Measurements from ENCODE around the gene STXBP6.

Gene STXBP6

DNA sequence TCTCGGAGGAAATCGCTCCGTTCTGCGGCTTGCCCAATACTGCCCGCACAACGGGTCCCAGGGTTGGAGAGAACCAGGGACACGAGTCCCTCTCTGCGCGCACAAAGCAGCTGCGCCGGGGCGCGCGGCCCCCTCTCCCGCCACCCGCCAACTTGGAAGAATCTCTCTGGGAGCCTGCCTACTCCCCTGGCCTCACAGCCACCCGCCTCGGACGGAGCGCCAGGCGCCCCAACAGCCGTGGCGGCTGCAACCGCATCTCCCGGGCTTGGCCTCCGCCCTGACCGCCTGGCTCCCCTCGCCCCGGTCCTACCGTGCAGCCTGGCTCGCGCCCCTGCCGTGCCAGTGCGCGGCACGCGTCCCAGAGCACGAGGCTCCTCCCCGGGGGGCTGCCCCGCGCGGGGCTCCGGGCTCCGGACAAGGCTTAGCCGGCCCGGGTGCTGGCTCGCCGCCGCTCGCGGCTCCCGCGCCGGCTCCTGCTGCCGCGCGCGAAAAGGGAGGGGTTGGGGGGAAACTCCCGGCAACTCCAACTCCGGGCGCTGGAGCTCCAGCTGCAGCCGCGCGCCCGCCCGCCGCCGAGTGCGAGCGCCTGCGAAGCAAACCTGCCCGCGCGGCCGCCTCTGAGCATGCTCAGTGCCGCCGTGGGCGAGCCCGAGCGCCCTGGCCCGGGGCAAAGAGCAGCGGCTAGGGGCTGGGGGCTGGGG is at the start of gene STXBP6:
Gene STXBP6 (minus strand): TSS at position 580 of the 701 bp plus-strand sequence. CDS start 75,329 bp downstream, outside the sequence.
- DNase-seq, result peak in 1 of 2 experiments; percentile 45

DNA sequence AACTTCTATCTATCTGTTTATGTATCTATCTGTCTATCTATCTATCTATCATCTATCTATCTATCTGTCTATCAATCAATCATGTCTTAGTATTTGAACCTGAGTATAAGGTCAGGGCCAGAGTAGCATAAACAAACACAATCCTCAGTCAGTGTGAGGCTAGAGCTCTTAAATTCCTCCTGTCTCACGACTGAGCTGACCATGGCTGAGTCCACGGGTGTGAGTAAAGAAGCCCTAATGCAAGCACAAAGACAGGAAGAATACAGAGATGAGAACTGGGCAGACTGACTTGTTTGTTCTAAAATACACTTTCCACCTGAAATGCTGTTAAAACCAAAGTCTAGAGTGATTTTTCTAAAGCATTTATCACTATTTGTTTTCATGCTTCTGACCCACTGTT is 47.2 kb upstream of the STXBP6 start:
- no peak for DNase-seq

DNA sequence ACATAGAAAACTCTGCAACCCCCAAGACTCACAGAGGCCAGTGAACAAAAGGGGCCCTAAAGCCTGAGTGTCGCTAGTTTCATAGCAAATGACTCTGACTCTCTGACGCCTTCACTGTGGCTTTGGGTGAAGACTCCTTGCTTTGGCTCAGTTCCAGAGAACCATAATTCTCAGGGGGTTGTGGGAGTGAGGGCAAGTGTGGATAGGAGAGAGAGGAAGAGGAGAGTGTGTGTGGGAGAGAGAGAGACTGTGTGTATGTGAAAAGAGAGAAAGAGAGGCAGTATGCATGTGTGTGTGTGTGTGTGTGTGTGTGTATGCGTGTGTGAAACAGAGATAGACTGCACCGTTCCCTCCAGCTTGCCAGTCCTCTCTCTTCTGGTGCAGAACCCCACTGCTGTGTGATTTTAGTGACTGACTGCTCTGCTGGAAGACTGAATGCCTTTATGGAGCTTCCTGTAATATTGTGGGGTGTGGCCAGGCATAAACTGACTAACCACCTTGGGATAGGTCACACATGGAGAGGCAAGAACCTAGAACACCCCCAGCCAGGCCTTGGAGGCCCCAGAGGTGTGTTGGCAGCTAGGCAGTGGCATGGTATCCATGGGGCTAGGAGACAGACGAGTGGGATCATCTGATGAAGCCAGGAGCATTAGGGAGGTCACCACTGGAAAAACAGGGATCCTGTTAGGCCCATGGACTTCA is 45.9 kb upstream of the STXBP6 start:
- no peak for DNase-seq

DNA sequence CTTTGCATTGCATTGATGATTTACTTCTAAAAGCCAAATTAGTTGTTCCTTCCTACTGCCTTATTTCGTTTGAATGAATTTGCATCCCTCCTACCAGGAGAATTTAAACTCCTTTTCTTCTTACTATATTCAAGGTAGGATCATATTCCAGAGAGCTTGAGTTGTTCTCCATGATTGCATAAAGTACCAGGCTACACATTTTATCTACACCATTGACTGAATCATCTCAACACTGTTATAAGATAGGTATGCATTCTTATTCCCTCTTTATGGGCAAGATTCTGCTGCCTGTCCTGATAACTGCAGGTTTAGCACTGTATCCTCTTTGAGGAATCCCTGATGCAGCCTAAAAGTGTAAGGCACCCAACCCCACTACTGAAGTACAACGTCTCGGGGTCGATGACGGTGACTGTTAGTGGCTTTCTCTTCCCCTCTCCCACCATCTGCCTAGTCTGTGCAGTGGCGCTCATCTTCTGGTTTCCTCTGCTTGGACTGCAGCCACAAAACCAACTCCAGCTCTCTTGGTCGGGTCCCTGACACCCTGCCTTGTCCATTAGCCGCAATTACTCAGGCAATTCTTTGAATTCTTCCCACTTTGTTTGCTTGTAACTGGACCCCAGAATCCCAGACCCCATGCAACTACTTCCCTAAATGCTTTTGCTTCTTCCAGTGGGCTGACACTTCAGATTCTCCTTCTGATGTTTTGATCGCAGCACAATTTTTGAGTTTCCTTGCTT is 44.4 kb upstream of the STXBP6 start:
- DNase-seq, result no peak

DNA sequence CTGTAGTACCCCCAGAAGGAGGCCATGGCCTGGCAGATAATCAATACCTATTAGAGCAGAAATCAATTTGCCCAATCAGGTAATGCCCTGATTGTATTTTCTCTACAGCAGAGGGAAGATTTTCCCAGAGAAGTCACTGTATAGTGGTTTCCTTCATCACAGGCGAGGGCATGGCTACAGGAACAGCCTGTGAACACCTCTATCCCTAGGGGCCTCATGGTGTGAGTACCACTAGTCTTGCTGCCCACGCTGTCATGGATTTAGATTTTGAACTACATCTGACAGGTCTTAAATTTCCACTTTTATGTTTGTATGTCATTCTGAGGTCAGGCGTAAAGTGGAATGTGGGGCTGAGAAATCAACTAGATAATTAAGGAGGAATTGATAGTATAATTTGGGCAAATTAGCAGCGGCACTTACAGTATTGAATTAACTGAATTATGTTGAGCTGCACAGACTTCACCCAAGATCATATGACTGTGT is 42.4 kb upstream of the STXBP6 start:
- no peak for DNase-seq

DNA sequence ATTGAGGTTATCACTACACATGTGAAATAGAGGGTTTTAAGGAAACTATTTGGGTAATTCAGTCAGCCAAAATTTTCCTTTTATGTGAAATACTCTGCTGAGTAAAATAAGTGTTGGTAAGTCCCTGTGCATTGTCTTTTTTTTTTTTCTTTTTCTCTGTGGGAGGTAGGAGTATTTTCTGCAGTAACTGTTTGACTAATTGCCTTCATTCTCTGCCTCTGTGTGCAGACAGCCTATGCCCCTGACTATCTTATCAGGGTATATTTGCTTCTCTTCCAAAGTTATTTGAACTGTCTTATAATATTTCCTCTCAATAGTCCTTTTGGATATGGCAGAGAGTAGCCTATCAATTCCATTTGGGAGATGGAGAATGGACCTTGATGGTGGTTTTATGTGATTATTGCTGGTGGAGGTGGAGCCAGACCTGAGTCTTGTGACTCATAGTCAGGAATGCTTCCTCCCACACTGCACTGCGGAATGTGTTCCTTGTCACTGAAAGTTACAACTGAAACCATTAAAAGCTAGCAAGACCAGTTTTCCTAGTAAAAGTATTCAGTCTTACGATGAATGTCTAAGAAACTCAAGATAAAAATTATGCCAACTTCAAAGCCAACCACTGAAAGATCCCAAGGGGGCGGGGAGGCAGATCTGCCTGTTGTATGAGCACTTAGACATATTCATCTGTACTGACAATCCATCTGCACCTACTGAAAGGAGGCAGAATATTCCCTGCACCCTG is 40.9 kb upstream of the STXBP6 start:
- DNase-seq, result no peak

DNA sequence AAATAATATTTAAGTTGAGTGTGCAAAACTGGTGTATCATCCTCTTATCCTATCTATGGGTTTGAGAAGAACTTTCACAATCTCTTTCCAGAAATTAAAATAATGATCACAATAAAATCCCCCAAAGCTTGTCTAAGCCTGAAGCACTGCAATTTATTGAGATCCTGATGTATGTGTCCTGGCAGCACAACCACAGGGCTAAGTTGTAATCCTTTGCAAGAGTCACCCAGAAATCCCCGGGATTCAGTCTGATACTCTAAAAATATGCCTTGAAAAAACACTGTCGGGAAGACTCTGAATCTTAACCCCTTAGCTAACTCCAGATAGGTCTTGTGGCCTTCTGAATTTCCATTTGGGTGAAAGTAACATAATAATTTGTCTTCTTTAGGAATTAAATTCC is 40.3 kb upstream of the STXBP6 start:
- no peak for DNase-seq

DNA sequence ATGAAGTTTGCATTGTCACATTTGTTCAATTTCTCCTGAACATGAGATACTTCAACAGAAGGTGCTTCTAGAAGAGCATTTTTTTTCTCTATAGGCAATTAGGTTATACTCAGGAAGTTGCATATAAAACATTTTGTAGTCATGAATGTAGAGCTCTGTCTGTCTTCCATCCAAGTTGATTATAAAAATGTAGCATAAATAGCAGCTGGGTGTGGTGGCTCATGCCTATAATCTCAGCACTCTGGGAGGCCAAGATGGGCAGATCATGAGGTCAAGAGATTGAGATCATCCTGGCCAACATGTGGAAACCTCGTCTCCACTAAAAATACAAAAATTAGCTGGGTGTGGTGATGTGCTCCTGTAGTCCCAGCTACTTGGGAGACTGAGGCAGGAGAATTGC is 39.5 kb upstream of the STXBP6 start:
- no peak for DNase-seq

DNA sequence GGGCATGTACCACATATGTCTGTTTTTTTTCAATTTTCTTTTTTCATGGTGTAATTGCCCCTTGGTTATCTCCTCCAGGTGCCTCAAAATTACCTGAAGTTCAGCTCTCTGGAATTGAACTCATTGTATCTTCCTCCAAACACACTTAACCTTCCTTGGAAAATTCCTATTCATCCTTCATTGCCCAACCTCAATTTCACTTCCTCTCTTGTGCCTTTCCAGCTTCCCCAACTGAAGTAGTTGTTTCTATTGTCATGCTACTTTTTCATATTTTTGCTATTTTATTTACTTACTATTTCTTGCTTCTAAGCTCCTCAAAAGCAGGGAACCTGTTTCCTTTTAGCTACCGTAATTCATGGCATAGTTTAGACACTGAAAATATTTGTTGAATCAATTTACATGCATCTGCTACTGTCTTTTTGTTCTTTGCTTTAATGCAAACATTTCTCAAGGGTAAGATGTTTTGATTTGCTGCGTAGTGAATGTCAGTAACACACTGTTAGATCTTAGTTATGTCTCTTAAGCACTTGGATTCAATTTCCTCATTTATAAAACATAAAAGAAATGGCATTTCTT is 37.0 kb upstream of the STXBP6 start:
- DNase-seq, result no peak

DNA sequence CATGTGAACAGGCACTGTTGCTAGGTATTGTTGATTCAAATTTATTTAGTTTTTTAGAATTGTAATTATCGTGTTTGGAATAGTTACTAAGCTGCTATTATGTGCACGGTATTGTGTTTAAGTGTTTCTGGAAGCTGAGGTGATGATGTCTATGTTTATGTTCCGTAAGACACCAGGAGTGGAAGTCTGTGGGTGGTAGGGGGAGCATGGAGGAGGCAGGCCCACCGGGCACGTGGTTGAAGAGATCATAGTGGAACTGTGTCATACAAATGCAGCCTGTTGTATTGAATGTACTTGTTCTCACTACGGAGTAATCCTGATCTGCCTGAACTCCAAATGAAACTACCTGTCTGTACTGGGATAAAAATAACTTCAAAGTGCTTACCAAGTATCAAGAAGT is 36.1 kb upstream of the STXBP6 start:
- no peak for DNase-seq

DNA sequence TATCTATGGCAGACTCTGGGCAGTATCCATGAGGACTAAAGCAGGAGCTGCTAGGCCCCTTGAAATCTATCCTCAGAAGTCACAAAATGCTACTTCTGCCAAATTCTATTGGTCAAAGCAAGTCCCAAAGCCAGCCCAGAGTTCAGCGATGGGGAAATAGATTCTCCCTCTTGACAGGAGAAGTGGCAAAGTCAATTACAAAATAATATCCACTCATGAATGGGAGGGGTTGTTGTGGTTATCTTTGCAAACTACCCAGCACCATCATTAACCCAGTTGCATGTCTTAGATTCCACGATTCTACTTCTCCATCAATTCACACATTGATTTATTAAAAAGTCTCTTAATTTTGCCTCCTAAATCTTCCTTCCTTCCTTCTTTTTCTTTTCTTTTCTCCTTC is 30.7 kb upstream of the STXBP6 start:
- no peak for DNase-seq

DNA sequence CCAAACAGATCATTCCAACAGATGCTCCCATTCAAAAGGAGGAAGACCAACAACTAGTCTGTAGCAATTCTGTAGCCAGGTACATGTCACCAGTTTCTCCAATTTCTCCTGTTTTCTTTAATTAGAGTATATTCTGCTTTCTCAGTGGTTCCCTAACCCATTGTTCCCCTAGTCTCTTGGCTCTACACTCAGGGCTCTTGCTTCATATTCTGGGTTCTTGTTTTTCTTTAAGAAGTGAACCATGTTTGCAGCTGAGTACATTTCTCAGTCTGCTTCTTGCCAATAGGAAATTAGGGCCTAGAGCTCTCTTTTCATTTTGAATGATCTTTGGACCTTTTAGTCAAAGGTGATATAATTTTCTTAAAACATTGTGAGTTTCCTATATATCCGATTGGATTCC is 29.4 kb upstream of the STXBP6 start:
- DNase-seq, result no peak

DNA sequence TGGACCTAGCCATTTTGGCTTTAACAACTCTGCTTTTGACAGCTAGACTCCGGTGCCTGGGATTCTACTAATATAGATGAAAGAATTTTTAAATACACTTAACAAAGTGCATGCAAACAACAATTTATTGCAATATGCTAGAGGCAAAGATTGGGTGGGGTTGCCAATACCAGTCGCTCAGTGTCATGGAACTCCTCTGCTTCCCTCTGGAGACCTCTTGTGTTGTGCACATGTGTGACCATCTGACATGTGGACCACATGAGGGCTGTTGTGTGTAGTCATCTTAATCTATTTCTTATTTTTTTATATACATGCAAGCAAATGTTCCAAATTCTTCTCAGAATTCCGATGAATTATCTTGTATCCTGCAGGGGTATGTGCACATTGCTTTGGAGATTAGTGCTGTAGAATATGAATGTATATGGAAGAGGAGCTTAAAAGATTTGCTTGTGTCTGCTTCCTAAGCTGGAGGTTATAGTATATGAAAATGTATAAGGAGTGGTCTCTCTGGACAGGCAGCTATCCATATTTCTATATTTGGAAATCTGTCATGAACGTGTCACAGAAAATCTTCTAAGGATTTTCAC is 24.2 kb upstream of the STXBP6 start:
- no peak for DNase-seq

DNA sequence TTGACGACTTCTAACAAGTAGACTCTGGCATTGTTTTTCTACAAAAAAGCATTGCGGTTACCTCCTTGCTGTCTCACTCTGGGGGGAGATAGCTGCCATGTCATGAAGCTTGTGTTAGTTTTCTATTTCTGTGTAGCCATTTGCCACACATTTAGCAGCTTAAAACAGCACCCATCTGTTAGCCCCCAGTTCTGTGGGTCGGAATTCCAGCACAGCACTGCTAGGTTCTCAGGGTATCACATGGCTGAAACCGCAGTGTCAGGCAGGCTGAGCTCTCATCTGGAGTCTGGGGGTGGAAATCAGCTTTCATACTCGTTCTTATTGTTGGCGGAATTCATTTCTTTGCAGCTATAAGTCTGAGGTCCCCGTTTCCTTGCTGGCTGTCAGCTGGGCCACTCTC is 19.9 kb upstream of the STXBP6 start:
- DNase-seq, result no peak

DNA sequence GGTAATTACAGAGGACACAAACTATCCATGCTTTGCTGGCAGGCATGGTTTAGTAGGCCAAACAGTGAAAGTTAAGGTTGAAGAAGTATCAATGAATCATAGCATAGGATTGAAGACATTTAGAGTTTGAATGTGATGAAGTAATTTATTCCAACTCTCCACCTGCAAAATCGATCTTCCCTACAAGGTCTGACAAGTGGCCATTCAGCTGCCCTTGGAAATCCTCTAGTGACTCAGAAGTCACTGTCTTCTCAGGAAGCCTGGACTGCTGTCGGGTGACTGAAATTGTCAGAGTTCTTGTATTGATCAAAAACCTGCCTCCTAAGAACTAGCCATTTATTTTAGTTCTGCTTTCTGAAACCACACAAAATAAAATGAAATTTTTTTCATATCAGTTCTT is 17.7 kb upstream of the STXBP6 start:
- no peak for DNase-seq

DNA sequence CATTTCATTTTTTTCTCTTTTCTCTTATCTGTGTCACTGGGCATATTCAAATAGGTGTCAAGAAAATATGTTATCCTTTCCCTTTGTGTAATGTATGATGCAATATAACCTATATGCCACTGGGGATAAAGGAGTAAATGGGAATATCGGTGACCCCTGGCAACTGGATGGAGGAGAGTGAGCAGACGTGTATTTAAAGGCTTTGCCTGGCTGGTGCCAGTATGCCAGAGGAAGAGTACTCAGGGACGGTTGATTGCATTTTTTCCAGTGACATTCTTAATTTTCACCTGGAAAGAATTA is 12.0 kb upstream of the STXBP6 start:
- no peak for DNase-seq

DNA sequence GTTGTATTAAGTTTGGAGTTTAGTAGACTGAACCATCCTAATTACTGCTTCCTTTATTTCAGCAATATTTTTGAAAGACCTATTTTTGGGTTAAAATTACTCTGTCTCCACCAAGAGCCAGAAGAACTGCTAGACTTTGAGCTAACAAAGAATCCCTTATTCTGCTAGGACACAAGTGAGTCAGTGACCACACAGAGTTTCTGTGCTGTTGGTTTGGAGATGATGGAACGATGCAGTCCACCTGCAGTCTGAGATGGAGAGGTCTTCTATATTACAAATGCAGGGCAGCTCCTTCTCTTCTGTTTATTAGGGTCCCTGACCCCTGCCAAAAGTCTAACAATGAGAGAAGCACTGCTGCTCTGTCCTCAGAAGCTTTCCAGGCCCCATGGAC is 6.7 kb upstream of the STXBP6 start:
- DNase-seq, result no peak

DNA sequence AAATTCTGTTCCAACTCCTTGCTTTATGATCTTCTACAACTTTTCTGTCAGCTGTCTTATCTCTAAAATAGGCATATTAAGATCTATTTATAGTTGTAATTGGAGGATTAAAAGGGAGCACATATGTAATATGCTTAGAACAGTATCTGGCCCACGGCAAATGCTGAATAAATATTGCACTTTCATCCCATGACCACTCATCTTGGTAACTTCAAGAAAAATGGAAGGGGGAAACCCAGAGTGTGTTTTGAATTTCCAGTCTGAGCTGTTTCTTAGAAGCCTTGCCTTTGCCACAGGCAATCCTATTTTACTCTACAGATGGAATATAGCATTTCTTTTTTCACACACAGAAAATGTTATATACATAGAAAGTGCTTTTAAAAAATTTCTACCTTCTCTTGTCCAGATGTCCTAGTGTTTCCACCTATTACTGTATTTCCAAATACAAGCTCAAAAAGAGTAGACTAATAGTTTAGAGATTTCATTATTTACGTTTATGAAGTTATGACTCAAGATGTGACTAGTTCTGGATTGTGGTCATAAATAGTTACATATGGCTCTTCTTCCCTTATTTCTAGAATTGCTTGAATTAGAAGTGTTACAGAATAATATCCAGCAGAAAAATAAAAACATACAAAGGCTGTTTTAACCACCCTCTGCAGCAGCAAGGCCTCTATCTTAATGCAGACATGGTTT is 6.2 kb upstream of the STXBP6 start:
- no peak for DNase-seq

DNA sequence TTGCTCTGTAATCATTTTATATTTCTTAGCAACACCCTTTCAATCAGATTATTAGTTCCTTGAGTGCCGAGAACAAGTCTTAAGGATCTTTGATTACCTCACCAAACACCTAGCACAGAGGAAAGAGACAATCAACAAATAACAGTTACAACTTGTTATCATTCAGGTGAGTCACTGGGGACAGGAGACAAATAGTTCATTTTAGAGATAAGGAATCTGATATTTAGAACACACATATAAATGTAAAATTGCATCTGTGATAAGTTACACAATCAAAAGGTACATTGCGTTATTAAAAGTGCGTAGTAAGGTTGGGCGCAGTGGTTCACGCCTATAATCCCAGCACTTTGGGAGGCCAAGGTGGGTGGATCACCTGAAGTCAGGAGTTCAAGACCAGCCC is 5.1 kb upstream of the STXBP6 start:
- no peak for DNase-seq

DNA sequence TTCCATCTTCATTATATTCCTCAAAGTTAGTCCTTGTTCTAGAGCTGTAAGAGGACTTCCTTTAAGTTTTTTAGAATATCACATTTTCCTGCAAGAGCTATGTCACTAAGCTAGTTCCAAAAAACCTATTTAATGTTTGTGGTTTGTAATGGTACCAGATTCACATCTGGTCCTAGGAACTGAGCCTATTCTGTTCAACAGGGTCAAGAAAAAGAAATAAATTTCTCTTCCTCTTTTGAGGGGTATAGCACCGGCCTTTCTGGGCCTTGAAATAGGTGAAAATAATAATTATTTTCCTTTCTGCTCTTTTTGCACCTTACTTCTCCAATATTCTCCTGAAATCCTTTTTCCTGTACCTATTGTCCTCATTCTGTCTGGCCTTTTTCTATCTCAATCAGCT is 3.6 kb upstream of the STXBP6 start:
- no peak for DNase-seq

DNA sequence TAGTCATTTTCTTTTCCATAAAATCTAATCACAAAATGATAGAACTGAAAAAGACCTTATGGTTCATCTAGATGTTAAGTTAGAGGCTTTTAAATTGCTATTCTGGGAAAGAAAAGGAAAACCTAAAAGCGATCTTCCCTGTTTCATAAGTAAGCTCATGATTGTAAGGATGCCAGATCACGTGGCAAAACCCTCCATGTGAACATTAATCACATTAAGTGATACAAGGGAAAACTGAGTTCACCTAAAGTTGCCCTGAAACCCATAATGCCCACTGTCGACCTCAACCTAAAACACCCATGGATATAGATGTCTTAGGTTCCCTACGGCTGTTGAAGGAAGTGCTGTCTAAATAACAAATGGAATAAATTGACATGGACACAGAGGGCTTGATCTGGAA is 3.0 kb upstream of the STXBP6 start:
- no peak for DNase-seq

DNA sequence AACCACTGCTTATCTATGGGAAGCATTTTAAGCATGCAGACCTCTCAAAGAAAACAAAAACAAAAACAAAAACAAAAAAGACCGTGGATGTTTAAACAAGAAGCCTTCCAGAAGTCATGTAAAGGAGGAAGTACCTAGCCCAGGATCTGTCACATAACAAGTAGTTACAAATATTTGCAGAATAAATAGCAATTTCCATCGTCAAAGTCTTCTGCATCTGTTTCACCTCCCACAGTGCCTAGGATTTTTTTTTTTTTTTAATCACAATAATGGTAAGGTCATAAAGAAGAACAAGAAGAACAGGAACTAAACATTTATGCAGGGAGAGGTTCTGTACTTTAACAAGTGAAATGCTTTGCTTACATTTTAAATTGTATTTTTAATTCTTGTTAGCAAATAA is 2.4 kb upstream of the STXBP6 start:
- no peak for DNase-seq
